Epithelial cell of proximal tubule (primary cell): ENCODE data around the gene MMP24OS. TPM values are rescaled to one million over a fixed set of nuclear protein-coding genes. Genes with fewer than 3 reads are reported as not detected.

Experiments used
- DNase-seq: peaks from one replicate; pipeline ENCODE4 v3.0.0-alpha.2; 2011; ENCODE audit warnings: low read depth
- H3K4me3 ChIP-seq: 2 replicates; pipeline ENCODE4 v1.5.1; 2011; ENCODE audit warnings: low read depth, mild to moderate bottlenecking, low read length
- total RNA-seq: library from RNA; depleted of rRNA; stranded (reverse); fragments of >200 nt; gene quantifications from 2 replicates; pipeline ENCODE4 v1.2.3, GENCODE V29; 2015
- TF ChIP-seq, protein P1 (sequence below): conservative IDR thresholded peaks from 2 replicates; pipeline ENCODE4 v1.5.1; 2012; ENCODE audit warnings: low read depth, mild to moderate bottlenecking, low read length

The MMP24OS gene
- total RNA-seq, 1 donor from 2014 or later: 32.3 TPM

DNA sequence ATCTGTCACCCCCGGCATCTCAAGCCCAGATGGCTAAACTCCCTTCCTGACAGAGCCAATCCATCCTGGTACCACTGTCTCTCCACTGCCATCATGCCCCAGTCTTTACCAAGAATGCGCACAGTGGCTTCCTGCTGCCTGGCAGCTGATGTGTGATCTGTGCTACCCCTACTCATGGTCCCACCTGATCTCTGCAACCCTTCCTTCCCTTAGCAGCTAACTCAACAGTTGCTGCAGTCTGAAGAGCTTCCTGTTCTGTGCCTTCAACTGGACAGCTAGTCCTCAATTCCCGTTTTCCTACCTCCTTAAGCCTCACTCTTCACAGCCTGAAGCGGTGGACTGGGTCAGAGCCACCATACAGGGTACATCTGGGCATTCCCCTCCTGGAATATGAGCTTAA lies 21.9 kb upstream of the MMP24OS start:
- H3K4me3 ChIP-seq: no peak overlapping the region
- TF ChIP-seq, protein P1, sequence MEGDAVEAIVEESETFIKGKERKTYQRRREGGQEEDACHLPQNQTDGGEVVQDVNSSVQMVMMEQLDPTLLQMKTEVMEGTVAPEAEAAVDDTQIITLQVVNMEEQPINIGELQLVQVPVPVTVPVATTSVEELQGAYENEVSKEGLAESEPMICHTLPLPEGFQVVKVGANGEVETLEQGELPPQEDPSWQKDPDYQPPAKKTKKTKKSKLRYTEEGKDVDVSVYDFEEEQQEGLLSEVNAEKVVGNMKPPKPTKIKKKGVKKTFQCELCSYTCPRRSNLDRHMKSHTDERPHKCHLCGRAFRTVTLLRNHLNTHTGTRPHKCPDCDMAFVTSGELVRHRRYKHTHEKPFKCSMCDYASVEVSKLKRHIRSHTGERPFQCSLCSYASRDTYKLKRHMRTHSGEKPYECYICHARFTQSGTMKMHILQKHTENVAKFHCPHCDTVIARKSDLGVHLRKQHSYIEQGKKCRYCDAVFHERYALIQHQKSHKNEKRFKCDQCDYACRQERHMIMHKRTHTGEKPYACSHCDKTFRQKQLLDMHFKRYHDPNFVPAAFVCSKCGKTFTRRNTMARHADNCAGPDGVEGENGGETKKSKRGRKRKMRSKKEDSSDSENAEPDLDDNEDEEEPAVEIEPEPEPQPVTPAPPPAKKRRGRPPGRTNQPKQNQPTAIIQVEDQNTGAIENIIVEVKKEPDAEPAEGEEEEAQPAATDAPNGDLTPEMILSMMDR: no peak
- no peak for DNase-seq

DNA sequence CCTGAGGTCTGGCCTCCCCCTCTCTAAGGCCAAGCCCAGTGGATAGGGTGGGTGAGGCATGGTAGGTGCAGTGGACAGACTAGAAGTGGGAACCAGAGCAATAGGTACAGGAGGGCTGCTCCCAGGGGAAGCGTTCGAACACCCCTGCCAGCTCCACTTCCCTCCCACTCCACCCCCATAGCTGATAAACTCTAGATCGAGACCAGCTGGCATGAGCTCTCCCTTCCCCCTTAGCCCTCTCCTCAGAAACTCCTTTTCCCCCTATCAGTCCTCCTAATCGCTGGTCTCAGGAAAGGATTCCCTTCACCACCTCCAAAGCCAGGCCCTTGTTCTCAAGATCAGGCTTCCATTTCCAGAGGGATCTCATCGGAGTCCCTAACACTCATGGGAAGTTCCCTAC lies 20.3 kb upstream of the MMP24OS start:
- no peak for DNase-seq
- H3K4me3 ChIP-seq: no peak overlapping the region
- TF ChIP-seq, protein P1: no peak

DNA sequence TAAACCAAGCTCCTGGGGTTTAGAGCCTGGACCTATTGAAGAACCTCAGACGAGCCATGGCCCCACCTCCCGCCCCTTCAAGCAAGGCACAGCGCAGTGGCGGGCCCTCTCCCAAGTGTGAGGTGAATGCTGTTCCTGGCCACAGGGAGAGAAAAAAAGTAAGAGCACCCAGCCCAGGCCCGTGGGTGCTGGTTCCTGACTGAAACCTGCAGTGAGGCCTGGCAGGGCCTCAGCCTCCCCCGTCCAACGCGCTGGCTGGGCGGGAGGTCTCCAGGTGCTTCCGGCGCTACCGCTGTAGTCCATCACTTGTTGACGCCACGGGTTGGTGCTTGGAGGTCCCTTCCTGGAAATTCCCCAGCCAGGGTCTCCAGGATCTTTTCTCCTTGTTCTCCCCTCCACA lies 19.8 kb upstream of the MMP24OS start:
- TF ChIP-seq, protein P1: no peak
- DNase-seq: no peak
- H3K4me3 ChIP-seq: no peak overlapping the region

DNA sequence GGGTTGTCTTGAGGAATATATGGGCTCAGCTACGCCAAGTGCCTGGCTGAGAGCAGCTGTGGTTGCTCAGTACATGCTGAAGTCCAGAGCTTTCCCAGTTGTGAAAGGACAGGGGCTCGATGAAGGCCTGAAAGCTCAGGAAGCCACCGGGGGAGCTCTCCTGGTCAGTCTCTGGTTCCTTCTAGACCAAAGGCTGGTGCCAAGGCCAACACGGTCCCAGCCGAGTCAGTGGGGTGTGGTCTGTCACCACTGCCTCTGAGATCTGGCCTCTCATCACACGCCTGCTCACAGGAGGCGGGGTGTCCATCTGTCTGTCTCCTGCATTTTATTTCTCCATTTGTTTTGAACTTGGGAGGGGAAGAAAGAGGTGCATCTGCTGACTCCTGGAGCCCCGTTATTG lies 19.2 kb upstream of the MMP24OS start:
- H3K4me3 ChIP-seq: no peak overlapping the region
- DNase-seq: no peak
- TF ChIP-seq, protein P1: no peak

DNA sequence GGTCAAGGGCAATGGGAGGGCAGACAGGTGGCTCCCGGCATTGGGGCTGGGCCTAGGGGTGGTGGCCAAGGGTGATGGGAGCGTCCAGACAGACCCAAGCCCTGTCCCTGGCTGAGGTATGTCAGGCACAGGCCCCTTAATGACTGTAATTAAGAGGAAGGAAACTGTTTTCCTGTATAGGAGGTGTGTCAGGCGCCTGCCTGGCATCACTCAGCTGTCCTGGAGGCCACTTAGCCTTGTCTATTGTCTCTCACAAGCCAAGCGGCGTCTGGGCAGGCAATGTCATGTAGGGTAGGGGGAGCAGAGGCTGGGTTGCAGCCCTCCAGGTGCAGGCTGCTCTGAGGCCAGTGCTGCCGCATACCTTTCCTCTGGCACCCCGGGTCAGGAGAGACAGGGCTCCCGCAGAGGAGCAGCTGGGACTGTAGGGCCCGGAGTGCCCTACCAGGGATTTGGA lies 18.2 kb upstream of the MMP24OS start:
- DNase-seq: no peak
- TF ChIP-seq, protein P1: no peak
- no peak overlapping the region for H3K4me3 ChIP-seq

DNA sequence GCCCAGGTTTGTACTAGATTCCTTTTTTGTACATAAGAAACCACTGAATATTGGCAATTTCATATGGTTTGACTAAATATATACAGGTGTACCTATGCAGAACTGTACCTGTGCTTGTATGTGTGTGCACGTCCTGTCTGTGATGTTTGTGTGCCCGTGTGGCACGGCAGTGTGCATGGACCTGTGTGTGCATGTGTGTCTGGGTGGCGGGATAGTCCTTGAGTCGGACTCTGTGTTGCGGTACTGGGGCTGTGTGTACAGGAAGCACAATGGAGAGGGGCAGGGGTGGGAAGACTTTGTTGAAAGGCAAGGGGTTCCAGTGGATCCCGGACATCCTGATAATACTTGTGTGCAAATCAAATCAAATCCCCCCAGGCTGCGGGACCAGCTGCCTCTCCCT lies 17.8 kb upstream of the MMP24OS start:
- no peak for DNase-seq
- no peak overlapping the region for H3K4me3 ChIP-seq
- TF ChIP-seq, protein P1: no peak

DNA sequence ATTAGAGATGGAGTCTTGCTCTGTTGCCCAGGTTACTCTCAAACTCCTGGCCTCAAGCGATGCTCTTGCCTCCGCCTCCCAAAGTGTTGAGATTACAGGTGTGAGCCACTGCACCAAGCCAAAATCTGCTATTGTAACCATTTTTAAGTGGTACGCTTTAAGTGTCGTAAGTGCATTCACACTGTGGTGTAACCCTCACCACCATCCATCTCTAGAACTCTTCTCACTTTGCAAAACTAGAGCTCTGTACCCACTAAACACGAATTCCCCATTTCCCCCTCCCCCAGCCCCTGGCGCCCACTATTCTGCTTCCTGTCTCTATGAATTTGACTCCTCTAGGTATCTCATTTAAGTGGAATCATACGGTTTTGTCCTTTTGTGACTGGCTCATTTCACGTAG lies 17.1 kb upstream of the MMP24OS start:
- TF ChIP-seq, protein P1: no peak
- no peak for DNase-seq
- no peak overlapping the region for H3K4me3 ChIP-seq
